WERI-Rb-1 (cell line): Measurements from ENCODE around the gene IFNA16.
"Not testable (repeated sequence)": the region's sequence is repeated elsewhere in the genome, so short reads cannot be mapped to it uniquely, and the experiment has no call there.

Experiments
- DNase-seq: peaks from one replicate; pipeline ENCODE4 v3.0.0-alpha.2; 2020
- H3K27ac ChIP-seq: fragments of 250-450 bp; sonication (Bioruptor Pico); 2 replicates; pipeline ENCODE4 v1.5.1; 2020; ENCODE audit warnings: mild to moderate bottlenecking, moderate library complexity
- H3K27me3 ChIP-seq: fragments of 250-450 bp; sonication (Bioruptor Pico); 2 replicates; pipeline ENCODE4 v1.5.1; 2021; ENCODE audit warnings: mild to moderate bottlenecking, low read depth, moderate library complexity; ENCODE audit not compliant: insufficient read depth, severe bottlenecking
- H3K36me3 ChIP-seq: fragments of 250-450 bp; sonication (Bioruptor Pico); 2 replicates; pipeline ENCODE4 v1.5.1; 2020; ENCODE audit warnings: mild to moderate bottlenecking, moderate library complexity
- H3K4me3 ChIP-seq: 2 replicates; pipeline ENCODE4 v1.5.1; 2011; ENCODE audit warnings: low read depth, mild to moderate bottlenecking, control low read depth, low read length
- H3K9me3 ChIP-seq: fragments of 250-450 bp; sonication (Bioruptor Pico); 2 replicates; pipeline ENCODE4 v1.5.1; 2021; ENCODE audit warnings: mild to moderate bottlenecking, moderate library complexity; ENCODE audit not compliant: severe bottlenecking
- CTCF ChIP-seq: IDR thresholded peaks from 2 replicates; pipeline ENCODE4 v1.5.1; 2011; ENCODE audit warnings: low read depth, mild to moderate bottlenecking, control low read depth, inconsistent platforms, low read length

The IFNA16 gene

GRCh38 chr9:21228122-21228521, 11.0 kb upstream of the IFNA16 start, which contains the start of gene IFNA17:
Gene IFNA17, minus strand, starts transcription at chr9:21228222. Its CDS starts 49 bp downstream, at chr9:21228173.
- H3K9me3 ChIP-seq: no peaks in the 10 kb centered on the region
- no peaks in the 10 kb centered on the region for H3K36me3 ChIP-seq
- no peak for DNase-seq
- peaks cover 5% of the 10 kb centered on the region for H3K27me3 ChIP-seq
- no peak within 1 kb of the TSS for H3K4me3 ChIP-seq
- H3K27ac ChIP-seq: no peak within 1 kb of the TSS
- no peak for TF ChIP-seq CTCF

- H3K4me3 ChIP-seq, H3K27ac ChIP-seq, H3K36me3 ChIP-seq, DNase-seq, H3K27me3 ChIP-seq, H3K9me3 ChIP-seq: not testable (repeated sequence)
- peak; percentile 56 for TF ChIP-seq CTCF
Observed at GRCh38 chr9:21213411-21214326, 3.4 kb downstream of the IFNA16 start.

GRCh38 chr9:21212160-21212559, 5.0 kb downstream of the IFNA16 start:
- H3K27ac ChIP-seq, H3K9me3 ChIP-seq, H3K36me3 ChIP-seq, DNase-seq, H3K4me3 ChIP-seq, H3K27me3 ChIP-seq: not testable (repeated sequence)

- not testable (repeated sequence) for H3K36me3 ChIP-seq, H3K27ac ChIP-seq, DNase-seq, H3K4me3 ChIP-seq, H3K9me3 ChIP-seq, H3K27me3 ChIP-seq
Observed at GRCh38 chr9:21210782-21211181, 6.3 kb downstream of the IFNA16 start.

- Histone ChIP-seq H3K36me3 (no peaks in the 10 kb centered on the region), H3K9me3 (no peaks in the 10 kb centered on the region), H3K27ac (no peak overlapping the region), H3K27me3 (peaks cover 7% of the 10 kb centered on the region), H3K4me3 (no peak overlapping the region)
- TF ChIP-seq CTCF: no peak
- no peak for DNase-seq
Observed at GRCh38 chr9:21210311-21210710, 6.8 kb downstream of the IFNA16 start.

- H3K27me3 ChIP-seq, H3K9me3 ChIP-seq, H3K36me3 ChIP-seq, H3K27ac ChIP-seq, H3K4me3 ChIP-seq, DNase-seq: not testable (repeated sequence)
Observed at GRCh38 chr9:21207043-21207442, 10.1 kb downstream of the IFNA16 start, which contains the start of gene IFNA10. Gene IFNA10, minus strand, starts transcription at chr9:21207143. Its CDS starts 46 bp downstream, at chr9:21207097.

- H3K36me3 ChIP-seq: no peaks in the 10 kb centered on the region
- no peak for TF ChIP-seq CTCF
- H3K4me3 ChIP-seq: no peak overlapping the region
- H3K27me3 ChIP-seq: no peaks in the 10 kb centered on the region
- no peak overlapping the region for H3K27ac ChIP-seq
- DNase-seq: no peak
- no peaks in the 10 kb centered on the region for H3K9me3 ChIP-seq
Observed at GRCh38 chr9:21205204-21205603, 11.9 kb downstream of the IFNA16 start.

- DNase-seq, H3K36me3 ChIP-seq, H3K27ac ChIP-seq, H3K27me3 ChIP-seq, H3K4me3 ChIP-seq, H3K9me3 ChIP-seq: not testable (repeated sequence)
Observed at GRCh38 chr9:21202105-21202504, 15.0 kb downstream of the IFNA16 start, which contains the start of gene IFNA7. Gene IFNA7, minus strand, starts transcription at chr9:21202205. Its CDS starts 40 bp downstream, at chr9:21202165.
